Activated CD4-positive, alpha-beta T cell treated with anti-CD3 and anti-CD28 coated beads, Interleukin-2, amount 10 ng/mL, durations not matched to agents 24 days and 14 days (primary cell): Measurements from ENCODE around the gene ANKRD26. TPM values are rescaled to one million over a fixed set of nuclear protein-coding genes. Genes with fewer than 3 reads are reported as not detected.
A peak's percentile ranks its signal among the peaks of the same experiment; 100 is the strongest.
"Not testable (repeated sequence)": the region's sequence is repeated elsewhere in the genome, so short reads cannot be mapped to it uniquely, and the experiment has no call there.

Experiments
- DNase-seq: peaks from one replicate; pipeline ENCODE4 v3.0.0; 2022
- H3K27ac Mint-ChIP-seq: one replicate; pipeline ENCODE4 v1.8.0; 2022; ENCODE audit warnings: mild to moderate bottlenecking, mixed read lengths
- H3K27me3 Mint-ChIP-seq: one replicate; pipeline ENCODE4 v1.8.0; 2022; ENCODE audit warnings: mixed read lengths
- H3K36me3 Mint-ChIP-seq: one replicate; pipeline ENCODE4 v1.8.0; 2022; ENCODE audit warnings: low read depth, mild to moderate bottlenecking, mixed read lengths
- H3K4me1 Mint-ChIP-seq: one replicate; pipeline ENCODE4 v1.8.0; 2021; ENCODE audit warnings: mixed read lengths
- H3K4me3 Mint-ChIP-seq: one replicate; pipeline ENCODE4 v1.8.0; 2022; ENCODE audit warnings: mild to moderate bottlenecking, moderate library complexity, mixed read lengths
- H3K9me3 Mint-ChIP-seq: one replicate; pipeline ENCODE4 v1.8.0; 2021; ENCODE audit warnings: mixed read lengths
- intact Hi-C: fragments of 100-400 bp; cut with micrococcal nuclease; formaldehyde crosslinking; loops from one replicate; pipeline ENCODE4 v1.15.1; 2023
- total RNA-seq: library from RNA; stranded (reverse); gene quantifications from 2 replicates; pipeline ENCODE4 v1.2.3, GENCODE V29; 2022

The ANKRD26 gene
- total RNA-seq, 1 donor from 2014 or later = 5.8 TPM

DNA sequence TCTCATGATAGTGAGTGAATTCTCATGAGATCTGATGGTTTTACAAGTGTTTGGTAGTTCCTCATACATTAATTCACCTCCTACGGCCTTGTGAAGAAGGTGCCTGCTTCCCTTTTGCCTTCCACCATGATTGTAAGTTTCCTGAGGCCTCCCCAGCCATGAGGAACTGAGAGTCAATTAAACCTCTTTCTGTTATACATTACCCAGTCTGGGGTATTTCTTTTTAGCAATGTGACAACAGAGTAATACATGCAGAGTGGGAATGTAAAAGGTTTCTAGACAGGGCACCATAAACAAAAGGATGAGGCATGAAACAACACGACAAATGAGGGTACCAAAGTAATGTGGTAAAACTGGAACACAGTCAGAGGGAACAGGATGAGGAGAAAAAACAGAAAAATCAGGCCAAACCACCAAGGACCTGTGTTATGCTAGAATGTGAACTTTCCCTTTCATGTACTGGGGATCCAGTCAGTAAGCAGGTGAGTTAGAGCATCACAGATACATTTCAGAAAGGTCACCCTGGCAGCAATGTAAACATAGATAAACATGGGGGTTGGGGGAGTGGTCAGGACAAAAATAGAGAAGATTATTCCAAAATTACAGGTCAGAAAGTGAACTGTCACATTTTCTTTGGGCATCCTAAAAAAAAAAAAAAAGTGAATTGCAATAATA is 31.9 kb downstream of the ANKRD26 start:
- peaks cover 14% of the 10 kb centered on the region for H3K36me3 Mint-ChIP-seq
- H3K27ac Mint-ChIP-seq = no peak overlapping the region
- no peaks in the 10 kb centered on the region for H3K4me1 Mint-ChIP-seq
- no peak overlapping the region for H3K4me3 Mint-ChIP-seq
- H3K9me3 Mint-ChIP-seq = no peaks in the 10 kb centered on the region
- intact Hi-C loops = no loop called here
- no peaks in the 10 kb centered on the region for H3K27me3 Mint-ChIP-seq
- DNase-seq = no peak

DNA sequence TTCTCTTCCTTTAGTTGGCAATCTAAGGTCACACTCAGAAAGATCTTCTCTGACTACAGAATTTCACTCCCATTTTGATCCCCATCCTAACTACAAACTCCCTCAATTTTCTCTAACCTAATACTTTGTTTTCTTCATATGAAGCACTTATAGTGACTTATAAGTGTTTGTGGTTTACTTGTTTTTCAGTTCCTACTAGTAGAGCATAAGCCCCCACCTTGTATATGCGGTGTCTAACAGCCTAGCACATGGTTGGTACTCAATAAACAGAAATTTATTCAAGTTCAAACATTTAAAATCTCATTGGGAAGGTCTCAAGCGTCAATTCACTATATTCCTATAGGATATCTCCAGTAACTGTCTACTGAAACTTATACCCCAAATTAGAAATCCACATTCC is 35.2 kb downstream of the ANKRD26 start:
- intact Hi-C loops = no loop called here
- Mint-ChIP-seq H3K27me3 (no peaks in the 10 kb centered on the region), H3K36me3 (peaks cover 18% of the 10 kb centered on the region)

DNA sequence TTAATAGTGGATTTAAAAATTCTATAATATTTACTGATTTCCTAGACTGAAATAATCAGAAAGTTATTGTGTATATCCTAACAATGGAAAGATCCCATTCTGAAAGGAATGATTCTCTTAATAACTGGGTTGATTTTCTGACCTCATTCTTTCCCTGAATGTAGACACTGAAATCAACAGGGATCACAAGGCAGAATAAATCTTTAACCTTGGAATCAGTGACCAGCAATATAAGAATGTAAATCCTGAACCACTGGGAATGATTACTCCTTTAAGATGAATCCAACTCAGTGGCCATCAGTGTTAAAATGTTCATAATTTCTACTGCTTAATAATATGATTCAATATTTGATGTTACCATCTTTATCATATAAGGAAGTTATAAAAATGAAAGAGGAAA is 47.6 kb downstream of the ANKRD26 start:
- Mint-ChIP-seq H3K4me3 (no peak overlapping the region), H3K4me1 (no peaks in the 10 kb centered on the region), H3K9me3 (no peaks in the 10 kb centered on the region), H3K36me3 (peaks cover 1% of the 10 kb centered on the region), H3K27me3 (no peaks in the 10 kb centered on the region), H3K27ac (no peak overlapping the region)
- no peak for DNase-seq
- intact Hi-C loops = no loop called here

More for the DNA sequence above, 35.2 kb downstream of the ANKRD26 start:
- H3K27ac Mint-ChIP-seq = no peak overlapping the region
- H3K4me3 Mint-ChIP-seq = no peak overlapping the region
- H3K4me1 Mint-ChIP-seq = no peaks in the 10 kb centered on the region
- no peak for DNase-seq
- no peaks in the 10 kb centered on the region for H3K9me3 Mint-ChIP-seq

DNA sequence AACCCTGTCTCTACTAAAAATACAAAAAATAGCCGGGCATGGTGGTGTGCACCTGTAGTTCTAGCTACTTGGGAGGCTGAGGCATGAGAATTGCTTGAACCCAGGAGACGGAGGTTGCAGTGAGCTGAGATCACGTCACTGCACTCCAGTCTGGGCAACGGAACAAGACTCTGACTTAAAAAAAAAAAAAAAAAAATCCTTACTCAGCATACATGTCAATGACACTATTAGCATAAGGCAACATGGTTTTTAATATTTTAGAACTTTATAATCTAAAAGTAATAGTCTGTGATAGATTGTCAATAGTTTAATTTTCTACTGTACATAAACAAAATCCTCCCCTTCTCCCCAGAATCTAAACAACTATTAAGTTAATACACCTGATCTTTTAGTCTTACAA is 55.0 kb downstream of the ANKRD26 start:
- intact Hi-C loops, H3K4me3 Mint-ChIP-seq, DNase-seq, H3K27ac Mint-ChIP-seq, H3K9me3 Mint-ChIP-seq, H3K4me1 Mint-ChIP-seq, H3K27me3 Mint-ChIP-seq: not testable (repeated sequence)
- peaks cover 20% of the 10 kb centered on the region for H3K36me3 Mint-ChIP-seq

DNA sequence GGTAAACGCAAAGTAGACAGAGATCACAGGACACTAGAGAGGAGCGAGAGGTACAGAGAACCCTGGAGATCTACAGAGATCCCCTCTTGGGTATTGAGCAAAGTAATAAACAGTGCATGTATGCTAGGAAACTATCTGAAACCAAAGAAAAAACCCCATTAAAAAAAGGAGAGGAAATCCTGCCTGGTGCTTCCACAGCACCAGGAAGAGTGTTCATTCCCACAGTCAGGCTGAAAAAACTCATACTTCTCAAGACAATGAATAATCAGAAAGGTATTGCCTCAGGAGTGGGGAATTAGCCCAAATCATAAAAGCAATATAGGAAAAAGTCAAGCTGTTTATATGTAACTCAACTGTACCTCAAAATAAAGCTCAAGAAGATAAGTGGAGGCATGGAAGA is 59.1 kb downstream of the ANKRD26 start:
- Mint-ChIP-seq H3K27ac (no peak overlapping the region), H3K27me3 (no peaks in the 10 kb centered on the region), H3K4me3 (no peak overlapping the region), H3K36me3 (peaks cover 24% of the 10 kb centered on the region), H3K4me1 (peaks cover 4% of the 10 kb centered on the region), H3K9me3 (no peaks in the 10 kb centered on the region)
- intact Hi-C loops = no loop called here
- DNase-seq = no peak

DNA sequence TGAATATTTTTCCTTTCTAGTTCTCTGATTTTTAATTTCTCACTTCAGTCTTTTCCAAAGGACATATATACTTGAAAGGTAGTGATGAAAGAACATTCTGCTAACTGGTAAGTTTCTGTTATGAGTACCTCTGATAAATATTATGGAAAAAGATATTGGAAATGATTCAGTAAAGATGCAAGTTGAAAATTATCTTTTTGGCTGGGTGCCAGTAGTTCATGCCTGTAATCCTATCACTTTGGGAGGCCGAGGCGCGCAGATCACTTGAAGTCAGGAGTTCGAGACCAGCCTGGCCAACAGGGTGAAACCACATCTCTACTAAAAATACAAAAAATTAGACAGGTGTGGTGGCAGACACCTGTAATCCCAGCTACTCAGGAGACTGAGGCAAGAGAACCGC is 62.1 kb downstream of the ANKRD26 start:
- Mint-ChIP-seq H3K9me3 (no peaks in the 10 kb centered on the region), H3K27me3 (no peaks in the 10 kb centered on the region), H3K27ac (no peak overlapping the region), H3K36me3 (peaks cover 23% of the 10 kb centered on the region), H3K4me3 (no peak overlapping the region), H3K4me1 (peaks cover 17% of the 10 kb centered on the region)
- DNase-seq = no peak
- intact Hi-C loops = no loop called here

DNA sequence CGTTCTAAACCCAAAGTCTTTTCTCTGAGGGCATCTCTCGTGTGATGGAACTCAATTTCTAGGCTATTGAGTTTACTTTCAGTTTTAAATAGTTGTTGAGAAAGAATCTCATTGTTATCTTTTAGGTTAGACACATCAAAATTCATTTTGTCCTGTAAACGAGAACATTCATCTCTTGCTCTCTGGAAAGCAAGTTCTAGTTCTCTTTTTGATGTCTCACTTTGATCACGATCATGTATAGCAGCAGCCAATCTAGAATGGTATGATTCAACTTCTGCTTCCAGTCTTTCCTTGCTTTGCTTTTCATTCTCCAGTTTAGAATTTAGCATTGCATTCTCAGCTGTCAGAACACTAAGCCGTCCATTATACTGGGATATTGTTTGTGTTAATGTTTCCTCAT is 65.1 kb downstream of the ANKRD26 start:
- peak overlapping the region; percentile 66 for H3K4me3 Mint-ChIP-seq

DNA sequence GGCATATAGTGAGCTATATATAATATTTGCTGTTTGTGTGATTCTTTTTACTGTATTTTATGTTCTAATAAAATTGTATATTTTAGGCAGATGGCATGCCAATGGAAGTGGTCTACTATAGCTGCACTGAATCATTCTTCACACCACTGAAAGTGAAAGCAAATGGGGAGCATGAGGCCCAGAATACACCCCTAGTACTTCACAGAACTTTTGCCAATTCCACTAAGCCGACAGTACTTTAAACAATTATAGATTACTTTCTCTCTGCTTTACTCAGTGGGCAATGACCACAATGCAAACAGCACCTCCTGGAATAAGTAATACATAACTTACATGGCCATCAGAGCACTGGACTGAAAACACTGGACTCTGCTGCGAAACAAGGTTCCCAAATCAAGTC is 70.2 kb downstream of the ANKRD26 start:
- intact Hi-C loops = no loop called here
- no peak overlapping the region for H3K27ac Mint-ChIP-seq
- H3K36me3 Mint-ChIP-seq = peaks cover 17% of the 10 kb centered on the region
- no peaks in the 10 kb centered on the region for H3K27me3 Mint-ChIP-seq
- H3K4me3 Mint-ChIP-seq = no peak overlapping the region
- H3K4me1 Mint-ChIP-seq = peaks cover 13% of the 10 kb centered on the region
- peak; percentile 63 for DNase-seq
- no peaks in the 10 kb centered on the region for H3K9me3 Mint-ChIP-seq

More for the DNA sequence above, 65.1 kb downstream of the ANKRD26 start:
- intact Hi-C loops = loop anchor here (1.0 kb wide), 1 partner anchor 66 kb away; no protein-coding TSS in a partner anchor
- peak overlapping the region; percentile 60 for H3K27ac Mint-ChIP-seq
- DNase-seq = no peak
- no peaks in the 10 kb centered on the region for H3K27me3 Mint-ChIP-seq
- H3K4me1 Mint-ChIP-seq = peaks cover 17% of the 10 kb centered on the region
- peaks cover 12% of the 10 kb centered on the region for H3K36me3 Mint-ChIP-seq
- no peaks in the 10 kb centered on the region for H3K9me3 Mint-ChIP-seq

DNA sequence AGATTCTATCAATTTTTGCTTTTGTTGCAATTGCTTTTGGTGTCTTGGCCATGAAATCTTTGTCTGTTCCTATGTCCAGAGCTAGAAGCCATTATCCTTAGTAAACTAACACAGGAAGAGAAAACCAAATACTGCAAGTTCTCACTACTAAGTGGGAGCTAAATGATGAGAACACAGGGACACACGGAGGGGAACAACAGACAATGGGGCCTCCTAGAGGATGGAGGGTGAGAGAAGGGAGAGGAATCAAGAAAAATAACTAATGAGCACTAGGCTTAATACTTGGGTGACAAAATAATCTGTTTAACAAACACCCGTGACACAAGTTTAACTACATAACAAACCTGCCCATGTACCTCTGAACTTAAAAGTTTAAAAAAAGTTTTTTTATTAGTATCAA is 78.2 kb downstream of the ANKRD26 start:
- peaks cover 9% of the 10 kb centered on the region for H3K4me1 Mint-ChIP-seq
- H3K9me3 Mint-ChIP-seq = peaks cover 4% of the 10 kb centered on the region
- H3K36me3 Mint-ChIP-seq = peaks cover 21% of the 10 kb centered on the region
- no peak for DNase-seq
- no peak overlapping the region for H3K4me3 Mint-ChIP-seq
- intact Hi-C loops = loop anchor here (5.0 to 10.0 kb wide), 2 partner anchors 57 to 130 kb away; partner anchors contain the start of gene YME1L1
- no peaks in the 10 kb centered on the region for H3K27me3 Mint-ChIP-seq
- no peak overlapping the region for H3K27ac Mint-ChIP-seq

DNA sequence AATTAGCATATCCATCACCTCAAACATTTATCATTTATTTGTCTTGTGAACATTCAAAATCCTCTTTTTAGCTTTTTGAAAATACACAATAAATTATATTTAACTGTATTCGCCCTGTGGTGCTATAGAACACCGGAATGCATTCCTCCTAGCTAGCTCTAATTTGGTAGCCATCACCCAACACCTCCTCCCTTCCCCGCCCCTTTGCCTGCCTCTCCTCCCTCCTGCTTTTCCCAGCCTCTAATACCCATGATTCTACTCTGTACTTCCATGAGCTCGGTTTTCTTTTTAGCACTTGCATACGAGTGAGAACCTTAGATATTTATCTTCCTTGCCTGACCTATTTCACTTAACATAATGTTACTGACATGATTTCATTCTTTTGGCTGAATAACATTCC is 80.1 kb downstream of the ANKRD26 start:
- H3K4me3 Mint-ChIP-seq = no peak overlapping the region
- no peaks in the 10 kb centered on the region for H3K27me3 Mint-ChIP-seq
- H3K27ac Mint-ChIP-seq = no peak overlapping the region
- peaks cover 16% of the 10 kb centered on the region for H3K36me3 Mint-ChIP-seq
- intact Hi-C loops = loop anchor here (5.0 to 10.0 kb wide), 2 partner anchors 55 to 132 kb away; partner anchors contain the start of gene YME1L1
- H3K9me3 Mint-ChIP-seq = peaks cover 4% of the 10 kb centered on the region
- H3K4me1 Mint-ChIP-seq = peaks cover 9% of the 10 kb centered on the region
- no peak for DNase-seq

DNA sequence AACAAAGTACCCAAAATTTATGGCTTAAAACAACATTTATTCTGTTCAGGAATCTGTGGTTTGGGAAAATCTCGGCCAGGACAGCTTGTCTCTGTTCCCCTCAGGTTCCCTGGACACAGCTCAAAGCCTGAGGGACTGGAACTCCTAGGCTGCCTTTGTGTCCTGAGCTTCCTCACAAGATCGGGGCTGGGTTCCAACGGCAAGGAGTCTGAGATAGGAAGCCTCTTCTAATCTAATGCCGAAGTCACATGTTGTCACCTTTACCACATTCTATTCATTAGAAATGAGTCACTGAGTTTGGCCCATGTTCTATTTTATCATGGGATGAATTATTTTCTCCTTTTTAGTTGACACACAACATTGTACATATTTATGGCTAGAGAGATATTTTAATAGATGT is 80.5 kb downstream of the ANKRD26 start:
- Mint-ChIP-seq H3K9me3 (peaks cover 4% of the 10 kb centered on the region), H3K27me3 (no peaks in the 10 kb centered on the region), H3K27ac (no peak overlapping the region), H3K4me1 (peaks cover 9% of the 10 kb centered on the region), H3K4me3 (no peak overlapping the region), H3K36me3 (peaks cover 16% of the 10 kb centered on the region)
- no peak for DNase-seq
- intact Hi-C loops = loop anchor here (5.0 to 10.0 kb wide), 2 partner anchors 55 to 132 kb away; partner anchors contain the start of gene YME1L1

DNA sequence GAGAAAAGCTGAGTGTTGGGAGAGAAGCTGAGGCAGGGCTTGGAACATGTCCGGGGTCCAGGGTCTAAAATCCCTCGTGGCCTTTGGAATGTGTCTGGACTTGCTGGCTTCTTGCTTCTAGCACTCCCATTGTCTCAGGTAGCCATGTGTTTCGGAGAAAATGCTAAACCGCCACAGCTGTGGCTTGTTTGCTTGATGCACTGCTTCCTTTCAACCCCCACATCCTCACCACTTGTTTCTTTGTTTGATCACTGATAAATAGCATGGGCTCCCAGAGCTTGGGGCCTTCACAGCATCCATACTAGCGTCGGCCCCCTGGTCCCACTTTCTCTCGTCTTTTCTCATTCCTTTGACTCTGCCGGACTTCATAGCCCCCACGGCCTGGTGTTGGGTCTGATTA is 102.7 kb downstream of the ANKRD26 start:
- H3K27me3 Mint-ChIP-seq = no peaks in the 10 kb centered on the region
- peak; percentile 67 for DNase-seq
- intact Hi-C loops = no loop called here
- H3K36me3 Mint-ChIP-seq = peaks cover 15% of the 10 kb centered on the region
- H3K27ac Mint-ChIP-seq = peak overlapping the region; percentile 62
- H3K9me3 Mint-ChIP-seq = peaks cover 6% of the 10 kb centered on the region
- H3K4me3 Mint-ChIP-seq = no peak overlapping the region
- H3K4me1 Mint-ChIP-seq = peaks cover 14% of the 10 kb centered on the region

DNA sequence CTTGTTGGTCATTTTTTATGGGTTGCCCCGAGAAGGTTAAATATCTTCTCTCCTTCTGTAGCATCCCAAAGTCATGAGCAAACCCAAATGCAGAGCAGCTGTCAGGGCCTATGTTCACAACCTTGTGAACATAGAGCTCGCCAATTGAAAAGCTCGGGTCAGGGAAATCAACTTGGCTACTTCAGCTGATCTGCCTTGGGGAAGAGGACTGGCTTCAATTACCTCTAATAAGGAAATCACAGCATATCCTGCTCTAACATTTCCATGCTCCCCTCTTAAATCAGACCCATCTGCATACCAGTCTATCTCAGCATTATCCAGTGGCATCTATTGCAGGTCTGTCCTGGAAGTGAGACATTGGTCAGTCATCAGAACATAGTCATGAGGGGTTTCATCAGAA is 105.6 kb downstream of the ANKRD26 start:
- intact Hi-C loops = no loop called here
- DNase-seq = no peak
- Mint-ChIP-seq H3K27me3 (no peaks in the 10 kb centered on the region), H3K9me3 (peaks cover 6% of the 10 kb centered on the region), H3K4me3 (no peak overlapping the region), H3K27ac (no peak overlapping the region), H3K36me3 (peaks cover 7% of the 10 kb centered on the region), H3K4me1 (peaks cover 14% of the 10 kb centered on the region)

DNA sequence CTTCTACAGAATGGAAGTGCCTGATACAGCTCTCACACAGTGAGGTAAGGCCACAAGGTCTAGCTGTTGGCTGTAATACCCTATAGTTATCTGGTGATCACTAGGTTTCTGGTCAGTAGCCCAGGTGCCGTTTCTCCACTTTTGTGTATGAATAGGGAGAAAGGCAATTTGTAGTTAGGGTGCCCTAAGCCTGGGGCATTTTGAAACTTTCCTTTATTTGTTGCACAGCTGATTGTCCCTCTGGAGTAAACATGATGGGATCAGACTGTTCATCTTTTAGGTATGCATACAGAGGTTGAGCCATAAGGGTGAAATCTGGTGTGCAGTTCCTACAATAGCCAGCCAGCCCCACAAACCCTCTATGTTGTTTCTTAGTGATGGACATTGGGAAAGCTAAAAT is 112.4 kb downstream of the ANKRD26 start:
- intact Hi-C loops = no loop called here

DNA sequence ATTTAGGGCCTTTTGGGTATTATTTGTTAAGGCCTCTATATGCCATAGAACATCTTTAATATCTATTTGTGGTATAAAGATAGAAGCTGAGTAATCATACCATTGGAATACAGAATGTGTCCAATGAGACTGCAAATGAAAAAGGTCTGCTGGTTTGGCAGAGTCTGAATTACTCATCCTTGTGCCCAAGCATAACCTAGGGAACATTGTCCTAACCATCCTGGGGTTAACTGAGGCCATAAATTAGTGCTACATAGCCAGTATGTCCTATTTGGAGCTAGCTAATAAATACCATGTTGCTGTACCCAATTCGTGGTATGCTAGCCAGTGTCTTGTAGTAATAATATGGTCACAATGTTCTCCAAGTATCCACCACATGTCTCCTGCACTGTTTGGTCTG is 117.1 kb downstream of the ANKRD26 start:
- intact Hi-C loops = no loop called here
- DNase-seq = no peak
- H3K36me3 Mint-ChIP-seq = no peaks in the 10 kb centered on the region
- no peak overlapping the region for H3K27ac Mint-ChIP-seq
- H3K4me1 Mint-ChIP-seq = no peaks in the 10 kb centered on the region
- H3K9me3 Mint-ChIP-seq = no peaks in the 10 kb centered on the region
- no peak overlapping the region for H3K4me3 Mint-ChIP-seq
- H3K27me3 Mint-ChIP-seq = no peaks in the 10 kb centered on the region

More for the DNA sequence above, 112.4 kb downstream of the ANKRD26 start:
- no peak for DNase-seq
- H3K9me3 Mint-ChIP-seq = peaks cover 6% of the 10 kb centered on the region
- no peak overlapping the region for H3K4me3 Mint-ChIP-seq
- no peak overlapping the region for H3K27ac Mint-ChIP-seq
- no peaks in the 10 kb centered on the region for H3K36me3 Mint-ChIP-seq
- no peaks in the 10 kb centered on the region for H3K4me1 Mint-ChIP-seq
- no peaks in the 10 kb centered on the region for H3K27me3 Mint-ChIP-seq
